OCI-LY3 (cell line): ENCODE results near the gene DTNA.

ENCODE experiments used
- EZH2phosphoT487 ChIP-seq: fragments of 200-600 bp; shearing (Covaris generic); IDR thresholded peaks from 2 replicates; pipeline ENCODE4 v1.6.1; 2018; ENCODE audit warnings: antibody characterized with exemption, mixed run types, low read depth
- TF ChIP-seq, protein P1 (sequence below): fragments of 200-600, 300-600 bp; sonication (generic); IDR thresholded peaks from 2 replicates; pipeline ENCODE4 v1.5.1; 2014; ENCODE audit warnings: antibody characterized with exemption, low read length, low read depth

DNA sequence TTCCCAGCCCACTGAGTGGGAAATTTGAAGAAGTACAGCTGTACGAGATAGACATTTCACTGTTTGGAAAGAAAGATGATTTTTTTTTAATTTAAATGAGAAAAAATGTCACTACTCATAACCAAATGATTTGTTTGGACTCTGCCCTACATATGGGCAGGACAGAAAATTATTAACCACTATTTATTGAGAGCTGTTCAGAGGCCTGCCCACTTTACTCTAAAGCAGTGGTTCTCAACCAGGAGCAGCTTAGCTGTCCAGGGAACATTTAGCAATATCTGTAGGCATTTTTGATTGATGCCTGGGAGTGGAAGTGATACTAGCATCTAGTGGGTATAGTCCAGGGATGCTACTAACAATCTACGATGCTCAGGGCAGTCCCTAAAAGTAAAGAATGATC is 13.4 kb upstream of the DTNA start:
- TF ChIP-seq, protein P1, sequence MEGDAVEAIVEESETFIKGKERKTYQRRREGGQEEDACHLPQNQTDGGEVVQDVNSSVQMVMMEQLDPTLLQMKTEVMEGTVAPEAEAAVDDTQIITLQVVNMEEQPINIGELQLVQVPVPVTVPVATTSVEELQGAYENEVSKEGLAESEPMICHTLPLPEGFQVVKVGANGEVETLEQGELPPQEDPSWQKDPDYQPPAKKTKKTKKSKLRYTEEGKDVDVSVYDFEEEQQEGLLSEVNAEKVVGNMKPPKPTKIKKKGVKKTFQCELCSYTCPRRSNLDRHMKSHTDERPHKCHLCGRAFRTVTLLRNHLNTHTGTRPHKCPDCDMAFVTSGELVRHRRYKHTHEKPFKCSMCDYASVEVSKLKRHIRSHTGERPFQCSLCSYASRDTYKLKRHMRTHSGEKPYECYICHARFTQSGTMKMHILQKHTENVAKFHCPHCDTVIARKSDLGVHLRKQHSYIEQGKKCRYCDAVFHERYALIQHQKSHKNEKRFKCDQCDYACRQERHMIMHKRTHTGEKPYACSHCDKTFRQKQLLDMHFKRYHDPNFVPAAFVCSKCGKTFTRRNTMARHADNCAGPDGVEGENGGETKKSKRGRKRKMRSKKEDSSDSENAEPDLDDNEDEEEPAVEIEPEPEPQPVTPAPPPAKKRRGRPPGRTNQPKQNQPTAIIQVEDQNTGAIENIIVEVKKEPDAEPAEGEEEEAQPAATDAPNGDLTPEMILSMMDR, result no peak
- TF ChIP-seq EZH2phosphoT487, result no peak
